WTC11 (cell line): ENCODE results near the gene ATXN7L3. TPM values are rescaled to one million over a fixed set of nuclear protein-coding genes. Genes with fewer than 3 reads are reported as not detected.

Experiments used
- ATF6 ChIP-seq: sonication (generic); formaldehyde crosslinking; IDR thresholded peaks from 2 replicates; pipeline ENCODE4 v1.8.1; 2023; ENCODE audit warnings: mild to moderate bottlenecking, missing genetic modification reagents
- CTCF ChIP-seq: fragments of 200-600 bp; IDR thresholded peaks from 2 replicates; pipeline ENCODE4 v1.8.0; 2022; ENCODE audit warnings: antibody characterized with exemption
- E2F4 ChIP-seq: sonication (generic); formaldehyde crosslinking; IDR thresholded peaks from 2 replicates; pipeline ENCODE4 v1.8.1; 2022; ENCODE audit warnings: low read depth, mild to moderate bottlenecking, moderate library complexity, missing genetic modification reagents, borderline replicate concordance
- FOXK1 ChIP-seq: sonication (generic); formaldehyde crosslinking; IDR thresholded peaks from 2 replicates; pipeline ENCODE4 v1.8.0; 2022; ENCODE audit warnings: mild to moderate bottlenecking, moderate library complexity, missing genetic modification reagents
- GTF2I ChIP-seq: fragments of 250-450 bp; sonication (Bioruptor Pico); conservative IDR thresholded peaks from 2 replicates; pipeline ENCODE4 v1.4.0; 2021; ENCODE audit warnings: mild to moderate bottlenecking
- HMGA2 ChIP-seq: fragments of 250-450 bp; sonication (Bioruptor Pico); IDR thresholded peaks from 2 replicates; pipeline ENCODE4 v1.4.0; 2021; ENCODE audit warnings: mild to moderate bottlenecking, moderate library complexity
- HMGXB4 ChIP-seq: sonication (generic); formaldehyde crosslinking; IDR thresholded peaks from 2 replicates; pipeline ENCODE4 v1.8.1; 2023; ENCODE audit warnings: mild to moderate bottlenecking, moderate library complexity, missing genetic modification reagents
- MAX ChIP-seq: sonication (generic); formaldehyde crosslinking; IDR thresholded peaks from 2 replicates; pipeline ENCODE4 v1.8.0; 2022; ENCODE audit warnings: mild to moderate bottlenecking, missing genetic modification reagents
- NFYB ChIP-seq: sonication (generic); formaldehyde crosslinking; conservative IDR thresholded peaks from 2 replicates; pipeline ENCODE4 v1.8.0; 2022; ENCODE audit warnings: low read depth, missing genetic modification reagents
- NR2C2 ChIP-seq: sonication (generic); formaldehyde crosslinking; IDR thresholded peaks from 2 replicates; pipeline ENCODE4 v1.8.0; 2022; ENCODE audit warnings: mild to moderate bottlenecking, missing genetic modification reagents
- NR3C1 ChIP-seq: sonication (generic); formaldehyde crosslinking; conservative IDR thresholded peaks from 2 replicates; pipeline ENCODE4 v1.8.1; 2023; ENCODE audit warnings: low read depth, mild to moderate bottlenecking, missing genetic modification reagents
- SMAD3 ChIP-seq: sonication (generic); formaldehyde crosslinking; IDR thresholded peaks from 2 replicates; pipeline ENCODE4 v1.8.0; 2022; ENCODE audit warnings: missing genetic modification reagents, mild to moderate bottlenecking, borderline replicate concordance
- SOX15 ChIP-seq: fragments of 250-450 bp; sonication (Bioruptor Pico); IDR thresholded peaks from 2 replicates; pipeline ENCODE4 v1.9.0; 2021; ENCODE audit warnings: mild to moderate bottlenecking
- TEAD4 ChIP-seq: sonication (generic); formaldehyde crosslinking; IDR thresholded peaks from 2 replicates; pipeline ENCODE4 v1.8.0; 2022; ENCODE audit warnings: mild to moderate bottlenecking, missing genetic modification reagents
- USF2 ChIP-seq: sonication (generic); formaldehyde crosslinking; IDR thresholded peaks from 2 replicates; pipeline ENCODE4 v1.8.1; 2023; ENCODE audit warnings: mild to moderate bottlenecking, missing genetic modification reagents, moderate library complexity
- ZNF281 ChIP-seq: sonication (generic); formaldehyde crosslinking; IDR thresholded peaks from 2 replicates; pipeline ENCODE4 v1.8.0; 2023; ENCODE audit warnings: mild to moderate bottlenecking, missing genetic modification reagents
- ZNF317 ChIP-seq: sonication (generic); formaldehyde crosslinking; IDR thresholded peaks from 2 replicates; pipeline ENCODE4 v1.8.1; 2023; ENCODE audit warnings: low read depth, mild to moderate bottlenecking, moderate library complexity, missing genetic modification reagents, borderline replicate concordance
- ZNF396 ChIP-seq: fragments of 250-450 bp; sonication (Bioruptor Pico); IDR thresholded peaks from 2 replicates; pipeline ENCODE4 v1.8.0; 2021; ENCODE audit warnings: mild to moderate bottlenecking, moderate library complexity, borderline replicate concordance
- ZNF512 ChIP-seq: sonication (generic); formaldehyde crosslinking; IDR thresholded peaks from 2 replicates; pipeline ENCODE4 v1.8.1; 2022; ENCODE audit warnings: missing genetic modification reagents, borderline replicate concordance
- total RNA-seq: library from RNA; stranded (reverse); gene quantifications from 3 replicates; pipeline ENCODE4 v1.2.3, GENCODE V29; 2021

ATXN7L3 gene
- total RNA-seq, 1 experiment from 2014 or later, result 114 TPM

GRCh38 chr17:44218344-44219107 lies 18.8 kb upstream of the ATXN7L3 start (continued):
- TF ChIP-seq E2F4 (CRISPR knock-in tag) (no peak), NR2C2 (no peak), ZNF281 (CRISPR knock-in tag) (no peak), USF2 (peak; percentile 36; the same call in 1 of the 2 replicates), CTCF (peak; percentile 26; the same call in 1 of the 2 replicates), MAX (CRISPR knock-in tag) (no peak), NR3C1 (CRISPR knock-in tag) (no peak), SOX15 (CRISPR knock-in tag) (no peak), ATF6 (CRISPR knock-in tag) (no peak), HMGA2 (CRISPR knock-in tag) (no peak), ZNF396 (CRISPR knock-in tag) (no peak), FOXK1 (CRISPR knock-in tag) (no peak), NFYB (CRISPR knock-in tag) (no peak), GTF2I (no peak), SMAD3 (CRISPR knock-in tag) (no peak), HMGXB4 (CRISPR knock-in tag) (0 out of 2 replicates have a peak, but pooled peaks have one; percentile 62), ZNF317 (CRISPR knock-in tag) (no peak), TEAD4 (CRISPR knock-in tag) (no peak), ZNF512 (CRISPR knock-in tag) (no peak)
